Neural cell (in vitro differentiated cells): ENCODE results near the gene CDC42EP5. TPM values are rescaled to one million over a fixed set of nuclear protein-coding genes. Genes with fewer than 3 reads are reported as not detected.

Experiments used
- H2AFZ ChIP-seq: fragments of 200-600, 300-800 bp; sonication (generic), shearing (Covaris generic); 2 replicates; pipeline ENCODE4 v1.6.0; 2014; ENCODE audit warnings: low read depth, mild to moderate bottlenecking, antibody characterized with exemption, low read length, moderate library complexity
- H3F3A ChIP-seq: fragments of 200-600 bp; shearing (Covaris generic); 2 replicates; pipeline ENCODE4 v1.6.1; 2016; ENCODE audit warnings: mild to moderate bottlenecking, moderate library complexity, mixed read lengths, antibody characterized with exemption, low read length; ENCODE audit not compliant: insufficient read depth, poor library complexity, severe bottlenecking
- H3K27ac ChIP-seq: fragments of 200-600, 300-800 bp; sonication (generic), shearing (Covaris generic); 2 replicates; pipeline ENCODE4 v1.5.1; 2014; ENCODE audit warnings: mild to moderate bottlenecking, low read length, moderate library complexity
- H3K27me3 ChIP-seq: fragments of 300-800, 200-600 bp; sonication (generic), shearing (Covaris generic); 2 replicates; pipeline ENCODE4 v1.6.0; 2014; ENCODE audit warnings: mild to moderate bottlenecking, low read depth, low read length, moderate library complexity; ENCODE audit not compliant: insufficient read depth
- H3K36me3 ChIP-seq: fragments of 300-800, 200-600 bp; sonication (generic), shearing (Covaris generic); 2 replicates; pipeline ENCODE4 v1.5.1; 2014; ENCODE audit warnings: mild to moderate bottlenecking, antibody characterized with exemption, low read length, moderate library complexity; ENCODE audit not compliant: insufficient read depth
- H3K4me2 ChIP-seq: fragments of 300-800, 200-600 bp; sonication (generic), shearing (Covaris generic); 2 replicates; pipeline ENCODE4 v1.6.0; 2014; ENCODE audit warnings: mild to moderate bottlenecking, low read length
- H3K4me3 ChIP-seq: fragments of 300-800, 200-600 bp; sonication (generic), shearing (Covaris generic); 2 replicates; pipeline ENCODE4 v1.5.1; 2014; ENCODE audit warnings: mild to moderate bottlenecking, low read length, moderate library complexity
- H3K79me2 ChIP-seq: fragments of 200-600 bp; shearing (Covaris generic); replicated peaks from 2 replicates; pipeline ENCODE4 v1.6.0; 2014; ENCODE audit warnings: mild to moderate bottlenecking, low read length, moderate library complexity; ENCODE audit not compliant: insufficient read depth
- H3K9ac ChIP-seq: fragments of 300-800, 200-600 bp; sonication (generic), shearing (Covaris generic); 2 replicates; pipeline ENCODE4 v1.6.1; 2016; ENCODE audit warnings: mild to moderate bottlenecking, low read length, mixed read lengths
- H3K9me2 ChIP-seq: fragments of 200-600 bp; shearing (Covaris generic); 2 replicates; pipeline ENCODE4 v1.6.1; 2016; ENCODE audit warnings: mild to moderate bottlenecking, low read length, mixed read lengths; ENCODE audit not compliant: insufficient read depth
- H3K9me3 ChIP-seq: fragments of 200-600, 300-800 bp; sonication (generic), shearing (Covaris generic); 2 replicates; pipeline ENCODE4 v1.6.1; 2016; ENCODE audit warnings: mild to moderate bottlenecking, mixed run types, low read length, moderate library complexity, mixed read lengths
- H4K20me1 ChIP-seq: fragments of 200-600 bp; shearing (Covaris generic); 2 replicates; pipeline ENCODE4 v1.6.1; 2016; ENCODE audit warnings: mild to moderate bottlenecking, mixed run types; ENCODE audit not compliant: insufficient read depth
- CTCF ChIP-seq: fragments of 450-650 bp; IDR thresholded peaks from 2 replicates; pipeline ENCODE4 v1.5.1; 2014; ENCODE audit warnings: antibody characterized with exemption, mild to moderate bottlenecking, moderate library complexity; ENCODE audit not compliant: poor library complexity, severe bottlenecking
- EP300 ChIP-seq: fragments of 450-650 bp; conservative IDR thresholded peaks from 2 replicates; pipeline ENCODE4 v1.6.1; 2014; ENCODE audit warnings: antibody characterized with exemption, mild to moderate bottlenecking, moderate library complexity; ENCODE audit not compliant: poor library complexity, severe bottlenecking
- EZH2 ChIP-seq: fragments of 200-600, 300-800 bp; shearing (Covaris generic), sonication (generic); IDR thresholded peaks from 2 replicates; pipeline ENCODE4 v1.6.1; 2014; ENCODE audit warnings: antibody characterized with exemption, low read length, borderline replicate concordance, mild to moderate bottlenecking; ENCODE audit not compliant: insufficient read depth, poor library complexity, severe bottlenecking
- MXI1 ChIP-seq: fragments of 450-650 bp; conservative IDR thresholded peaks from 2 replicates; pipeline ENCODE4 v1.6.1; 2014; ENCODE audit warnings: antibody characterized with exemption, mild to moderate bottlenecking; ENCODE audit not compliant: poor library complexity, severe bottlenecking
- POLR2AphosphoS5 ChIP-seq: IDR thresholded peaks from 2 replicates; pipeline ENCODE4 v1.6.1; 2012
- RAD21 ChIP-seq: fragments of 450-650 bp; conservative IDR thresholded peaks from 2 replicates; pipeline ENCODE4 v1.6.1; 2014; ENCODE audit warnings: antibody characterized with exemption, mild to moderate bottlenecking, moderate library complexity
- REST ChIP-seq: IDR thresholded peaks from 2 replicates; pipeline ENCODE4 v1.6.1; 2012; ENCODE audit warnings: borderline replicate concordance
- SMC3 ChIP-seq: fragments of 450-650 bp; conservative IDR thresholded peaks from 2 replicates; pipeline ENCODE4 v1.6.1; 2014; ENCODE audit warnings: antibody characterized with exemption, mild to moderate bottlenecking, moderate library complexity; ENCODE audit not compliant: poor library complexity
- TAF1 ChIP-seq: IDR thresholded peaks from 2 replicates; pipeline ENCODE4 v1.6.1; 2012; ENCODE audit warnings: low read depth
- polyA plus RNA-seq: library from polyadenylated mRNA; depleted of rRNA; stranded (reverse); fragments of >200 nt; gene quantifications from 2 replicates; pipeline ENCODE4 v1.2.3, GENCODE V29; 2014

CDC42EP5 gene
- polyA plus RNA-seq, 1 donor from 2014 or later: not detected

- no peak overlapping the region for H3K4me3 ChIP-seq
- H3K27ac ChIP-seq: no peak overlapping the region
- H3K36me3 ChIP-seq: no peaks in the 10 kb centered on the region
Observed at GRCh38 chr19:54429545-54430227, 43.4 kb downstream of the CDC42EP5 start.

GRCh38 chr19:54429176-54429495 is 44.0 kb downstream of the CDC42EP5 start:
- Histone ChIP-seq H4K20me1 (no peaks in the 10 kb centered on the region), H3K9me3 (no peaks in the 10 kb centered on the region), H2AFZ (no peak overlapping the region), H3K4me2 (no peak overlapping the region), H3K9me2 (no peaks in the 10 kb centered on the region), H3K9ac (no peak overlapping the region), H3K27me3 (no peaks in the 10 kb centered on the region), H3F3A (no peaks in the 10 kb centered on the region), H3K36me3 (no peaks in the 10 kb centered on the region), H3K27ac (no peak overlapping the region), H3K79me2 (no peaks in the 10 kb centered on the region), H3K4me3 (no peak overlapping the region)
- no peak for TF ChIP-seq CTCF
- no peak for TF ChIP-seq REST
- TF ChIP-seq MXI1: no peak
- no peak for TF ChIP-seq POLR2AphosphoS5
- TF ChIP-seq RAD21: no peak
- no peak for TF ChIP-seq EZH2
- no peak for TF ChIP-seq TAF1
- no peak for TF ChIP-seq SMC3
- no peak for TF ChIP-seq EP300

More at GRCh38 chr19:54429545-54430227, 43.4 kb downstream of the CDC42EP5 start:
- H3K27me3 ChIP-seq: no peaks in the 10 kb centered on the region
- TF ChIP-seq MXI1: no peak
- no peak for TF ChIP-seq POLR2AphosphoS5
- TF ChIP-seq SMC3: no peak
- TF ChIP-seq EZH2: no peak
- no peaks in the 10 kb centered on the region for H4K20me1 ChIP-seq
- no peak overlapping the region for H3K4me2 ChIP-seq
- no peaks in the 10 kb centered on the region for H3F3A ChIP-seq
- H3K9me2 ChIP-seq: no peaks in the 10 kb centered on the region
- H3K9ac ChIP-seq: no peak overlapping the region
- no peaks in the 10 kb centered on the region for H3K9me3 ChIP-seq
- H2AFZ ChIP-seq: no peak overlapping the region
- H3K79me2 ChIP-seq: no peaks in the 10 kb centered on the region
